ENCODE measurements around the gene DNAI2.

DNAI2 gene, protein sequence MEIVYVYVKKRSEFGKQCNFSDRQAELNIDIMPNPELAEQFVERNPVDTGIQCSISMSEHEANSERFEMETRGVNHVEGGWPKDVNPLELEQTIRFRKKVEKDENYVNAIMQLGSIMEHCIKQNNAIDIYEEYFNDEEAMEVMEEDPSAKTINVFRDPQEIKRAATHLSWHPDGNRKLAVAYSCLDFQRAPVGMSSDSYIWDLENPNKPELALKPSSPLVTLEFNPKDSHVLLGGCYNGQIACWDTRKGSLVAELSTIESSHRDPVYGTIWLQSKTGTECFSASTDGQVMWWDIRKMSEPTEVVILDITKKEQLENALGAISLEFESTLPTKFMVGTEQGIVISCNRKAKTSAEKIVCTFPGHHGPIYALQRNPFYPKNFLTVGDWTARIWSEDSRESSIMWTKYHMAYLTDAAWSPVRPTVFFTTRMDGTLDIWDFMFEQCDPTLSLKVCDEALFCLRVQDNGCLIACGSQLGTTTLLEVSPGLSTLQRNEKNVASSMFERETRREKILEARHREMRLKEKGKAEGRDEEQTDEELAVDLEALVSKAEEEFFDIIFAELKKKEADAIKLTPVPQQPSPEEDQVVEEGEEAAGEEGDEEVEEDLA
- long read RNA-seq, donor 1, result 0 reads
- long read RNA-seq, donor 2, result 0 reads
- long read RNA-seq, donor 3, result 0 reads
- long read RNA-seq, donor 4, result 0 reads
- long read RNA-seq, donor 5, result 0 reads
- long read RNA-seq, donor 6, result 0 reads
- long read RNA-seq, donor 7, result 0 reads
- long read RNA-seq, donor 8, result 0 reads

DNA sequence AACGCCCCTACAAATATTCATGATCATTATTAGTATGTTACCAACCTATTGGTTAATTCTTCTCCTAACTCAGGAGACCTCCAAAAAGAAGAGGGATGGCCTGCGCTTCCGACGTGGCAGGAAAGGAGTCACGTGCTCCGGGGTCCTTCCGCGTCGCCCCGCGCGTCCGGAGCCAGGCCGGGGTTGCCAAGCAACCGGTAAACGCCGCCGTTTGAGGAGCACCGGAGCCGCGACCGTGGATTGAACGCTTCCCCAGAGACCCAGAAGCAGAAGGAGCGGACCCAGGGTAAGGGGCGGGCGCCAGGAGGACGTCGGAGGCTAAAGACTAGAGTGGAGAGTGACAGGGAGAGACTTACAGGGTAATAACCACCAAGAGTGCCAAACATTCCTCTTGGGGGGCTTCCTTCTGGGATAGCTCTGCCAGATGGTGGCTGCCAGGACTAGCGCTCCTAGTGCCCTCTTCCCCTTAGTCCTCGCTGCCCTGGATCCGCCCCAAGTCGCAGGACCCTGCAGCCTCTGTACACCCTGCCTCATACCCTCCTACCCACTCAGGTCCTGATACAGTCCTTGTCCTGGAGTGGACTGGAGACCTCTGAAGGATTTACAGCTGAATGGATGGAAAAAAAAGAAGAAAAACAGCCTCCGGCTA is at the start of gene DNAI2:
TSS of gene DNAI2 (plus strand) at position 175 of the 649 bp plus-strand sequence. CDS start 7,584 bp downstream, outside the sequence.
- peak; percentile 58 for DNase-seq

DNA sequence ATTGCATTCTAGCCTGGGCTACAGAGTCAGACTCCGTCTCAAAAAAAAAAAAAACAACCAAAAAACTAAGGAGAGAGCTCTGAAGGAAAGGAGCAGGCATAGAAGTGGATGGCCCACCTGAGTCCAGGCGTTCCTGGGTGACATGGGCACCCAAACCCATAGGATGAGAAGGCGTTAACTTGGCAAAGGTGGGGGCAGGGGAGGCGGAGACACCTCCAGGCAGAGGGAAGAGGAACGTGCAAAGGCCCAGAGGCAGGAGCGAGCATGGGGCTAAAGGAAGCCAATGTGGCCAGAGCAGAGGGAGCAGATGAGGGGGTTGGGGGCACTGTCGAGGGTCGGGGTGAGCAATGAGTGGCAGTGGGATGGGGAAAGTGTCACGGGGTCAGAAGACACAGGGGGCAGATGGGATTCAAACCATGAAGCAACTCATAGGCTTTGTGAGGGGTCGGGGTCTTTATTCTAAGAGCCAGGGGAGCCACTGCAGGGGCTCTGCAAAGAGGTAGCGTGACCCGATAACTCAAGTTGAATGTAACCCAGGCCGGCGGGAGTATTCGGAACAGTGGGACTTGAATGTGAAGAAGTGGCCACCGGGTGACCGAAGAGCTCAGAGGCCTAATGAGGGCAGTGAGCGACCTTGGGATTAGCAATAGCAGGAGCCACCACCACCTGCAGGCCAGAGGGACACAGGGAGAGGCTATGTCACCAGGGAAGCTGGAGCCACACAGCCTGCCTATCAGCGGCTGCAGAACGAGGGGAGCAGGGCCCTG is 48.9 kb upstream of the DNAI2 start:
- no peak for DNase-seq

- DNase-seq, result no peak
These were observed 47.8 kb upstream of the DNAI2 start for GRCh38 chr17:74226252-74226651.

DNA sequence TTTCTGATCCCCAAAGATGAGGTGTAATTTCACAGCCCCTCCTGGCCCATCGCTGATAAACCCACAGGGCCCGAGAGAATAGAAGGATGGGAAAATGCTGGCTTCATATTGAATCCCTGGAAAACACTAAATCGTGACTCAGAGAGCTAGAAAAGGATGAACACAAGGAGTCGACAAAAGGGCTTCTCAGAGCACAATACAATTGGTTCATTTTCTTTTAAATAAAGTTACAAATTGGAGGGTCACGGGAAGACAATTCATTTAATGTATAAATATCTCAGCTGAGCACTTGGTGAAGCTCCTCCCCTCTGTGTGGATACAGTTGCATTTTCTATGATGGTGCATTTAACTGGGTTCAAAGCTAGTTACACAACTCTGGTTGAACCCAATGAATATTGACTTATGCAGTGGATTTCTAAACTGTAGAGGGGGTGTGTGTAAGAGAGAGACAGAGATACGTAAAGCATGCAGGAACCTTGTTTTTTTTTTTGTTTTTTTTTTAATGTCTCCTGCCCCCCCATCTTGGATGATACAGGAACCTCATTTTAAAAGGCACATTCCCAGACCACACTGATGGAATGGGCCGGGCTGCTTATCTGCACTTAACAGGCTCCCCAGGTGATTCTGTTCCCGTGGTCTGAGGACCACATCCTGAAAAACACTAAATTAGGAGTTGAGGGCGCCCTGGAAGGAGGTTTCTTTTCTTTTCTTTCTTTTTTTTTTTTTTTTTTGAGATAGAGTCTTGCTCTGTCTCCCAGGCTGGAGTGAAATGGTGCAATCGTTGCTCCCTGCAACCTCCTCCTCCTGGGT is 46.6 kb upstream of the DNAI2 start:
- DNase-seq, result no peak

DNA sequence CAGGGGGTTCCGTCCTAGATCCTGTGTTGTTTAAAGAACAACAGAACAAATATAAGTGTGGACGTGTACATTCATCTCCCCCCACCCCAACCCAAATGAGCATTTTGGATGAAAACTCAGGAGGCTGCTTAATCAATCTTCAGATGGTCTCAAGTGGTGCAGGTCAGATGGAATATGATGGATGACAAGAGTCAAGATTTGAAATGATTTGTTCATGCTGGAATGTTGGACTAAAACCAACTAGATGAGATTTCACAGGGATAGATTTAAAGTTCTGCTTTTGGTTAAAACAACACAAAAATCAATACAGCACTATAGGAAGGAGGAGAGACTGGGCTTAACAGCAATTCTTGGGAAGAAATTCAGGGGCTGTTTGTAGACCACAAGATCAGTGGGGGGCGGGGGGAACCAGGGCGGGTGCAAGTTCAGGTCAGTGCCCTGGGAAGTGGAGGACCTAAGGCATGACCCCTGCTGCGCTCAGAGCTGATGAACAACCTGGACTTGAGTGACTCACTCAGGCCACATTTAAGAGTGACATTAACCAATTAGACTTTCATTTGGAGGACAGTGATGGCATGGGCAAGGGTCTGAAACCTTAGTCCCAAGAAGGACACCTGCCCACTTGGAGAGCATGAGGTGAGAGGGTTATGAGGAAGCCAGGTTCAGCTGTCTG is 45.6 kb upstream of the DNAI2 start:
- no peak for DNase-seq

DNA sequence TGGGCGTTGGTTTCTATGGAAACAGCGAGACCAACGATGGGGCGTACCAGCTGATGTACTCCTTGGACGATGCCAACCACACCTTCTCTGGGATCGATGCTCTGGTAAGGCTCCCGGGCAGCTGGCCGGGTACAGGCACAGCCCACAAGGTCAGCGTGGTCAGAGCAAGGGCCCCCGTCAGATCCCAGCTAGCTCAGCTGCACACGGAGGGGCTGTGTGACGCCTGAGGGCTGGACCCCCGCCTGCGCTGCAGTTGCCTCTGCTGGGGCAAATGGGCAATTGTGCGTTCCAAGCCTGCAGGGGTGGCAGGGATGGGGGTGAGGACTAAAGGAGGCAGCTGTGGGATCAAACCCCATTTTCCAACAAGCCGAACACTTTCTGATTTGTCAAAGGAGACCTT is 43.1 kb upstream of the DNAI2 start:
- DNase-seq, result no peak

DNA sequence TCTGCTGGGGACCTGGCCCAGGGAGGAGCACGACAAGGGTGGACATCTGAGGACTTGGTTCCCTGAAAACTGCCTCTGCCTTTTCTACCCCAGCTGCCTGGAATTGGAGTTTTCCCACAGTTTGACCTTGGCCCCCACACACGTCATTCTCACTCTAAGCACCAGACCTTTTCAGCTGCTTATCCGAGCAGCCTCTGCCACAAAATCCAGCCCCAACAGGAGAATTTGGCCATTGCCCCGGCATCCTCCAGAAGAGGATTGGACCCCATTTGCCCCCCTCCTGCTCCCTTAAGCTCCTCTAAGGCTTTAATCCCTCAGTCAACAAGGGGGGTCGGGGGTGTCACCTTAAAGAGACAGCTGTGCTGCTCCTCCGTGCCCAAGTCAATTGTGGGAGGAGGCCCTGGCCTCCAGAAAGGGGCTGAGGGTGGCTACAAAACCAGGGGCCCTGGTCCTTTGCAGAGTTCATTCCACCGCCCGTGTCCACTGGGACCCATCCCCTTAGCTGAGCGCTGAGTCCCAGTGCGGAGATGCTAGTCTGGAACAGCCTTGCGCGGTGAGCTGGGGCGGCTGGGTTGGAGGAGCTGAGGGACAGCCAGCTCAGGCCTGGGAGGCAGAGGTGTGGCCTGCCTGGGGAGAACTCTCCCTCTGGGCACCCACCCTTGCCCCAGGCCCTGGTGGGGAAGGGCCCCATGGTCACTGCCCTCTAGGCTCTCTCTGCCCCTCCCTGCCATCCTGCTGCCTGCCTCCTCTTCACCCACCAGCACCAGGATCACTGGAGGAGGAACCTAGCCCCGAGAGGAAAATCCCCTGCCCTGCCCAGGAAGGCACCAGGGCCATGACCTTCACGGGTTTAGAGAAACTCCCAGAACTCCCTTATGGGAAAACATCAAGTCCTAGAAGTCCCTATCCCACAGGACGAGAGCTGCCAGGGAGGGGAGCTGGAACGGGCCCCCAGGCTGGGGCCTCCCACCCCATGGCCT is 41.8 kb upstream of the DNAI2 start:
- DNase-seq, result no peak

DNA sequence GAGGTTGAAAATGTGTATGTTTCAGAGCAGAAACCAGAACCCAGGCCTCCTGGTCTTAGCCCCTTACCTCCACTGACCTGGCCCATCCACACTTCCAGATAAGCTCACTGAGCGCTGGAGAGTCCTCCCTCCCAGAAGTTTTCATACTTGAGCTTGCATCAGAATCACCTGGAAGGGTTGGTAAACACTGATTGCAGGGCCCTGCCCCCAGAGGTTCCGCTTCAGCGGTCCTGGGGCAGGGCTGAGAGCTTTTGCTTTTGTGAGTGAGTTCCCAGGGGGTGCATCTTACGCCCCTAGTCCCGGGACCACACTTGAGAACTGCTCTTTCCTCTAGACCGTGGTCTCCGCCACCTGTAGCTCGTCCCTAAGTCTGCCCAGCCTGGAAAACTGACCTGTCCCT is 40.1 kb upstream of the DNAI2 start:
- DNase-seq, result no peak

- no peak for DNase-seq
These were observed 39.5 kb upstream of the DNAI2 start for GRCh38 chr17:74234486-74234885.

DNA sequence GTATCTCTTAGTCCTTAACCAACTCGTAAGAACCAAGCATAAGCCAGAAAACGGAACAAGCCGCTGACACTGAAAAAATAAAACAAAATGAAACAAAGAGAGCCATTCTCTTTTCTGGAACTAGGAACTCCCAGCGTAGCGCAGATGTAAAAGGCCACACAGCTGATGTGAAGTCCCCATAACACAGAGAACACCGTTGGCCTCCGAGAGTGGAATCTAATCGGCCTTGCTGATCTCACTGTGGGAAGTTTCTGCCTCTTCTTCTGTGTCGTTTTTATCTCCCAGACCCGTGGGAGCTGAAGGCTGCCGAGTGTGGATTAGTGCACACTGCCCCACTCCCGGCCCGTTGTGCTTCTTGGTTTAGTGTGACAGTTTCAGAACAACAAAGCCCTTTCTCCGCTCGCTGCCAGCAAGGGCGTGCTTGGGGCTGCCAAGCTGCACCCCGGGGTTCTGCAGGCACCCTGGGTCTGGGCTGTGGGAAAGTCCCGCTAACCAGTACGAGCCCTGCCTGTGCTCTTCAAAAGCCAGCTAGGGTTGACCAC is 38.9 kb upstream of the DNAI2 start:
- no peak for DNase-seq

- no peak for DNase-seq
These were observed 38.1 kb upstream of the DNAI2 start for GRCh38 chr17:74235911-74236371.

GRCh38 chr17:74237321-74237720 is 36.7 kb upstream of the DNAI2 start:
- DNase-seq, result no peak

DNA sequence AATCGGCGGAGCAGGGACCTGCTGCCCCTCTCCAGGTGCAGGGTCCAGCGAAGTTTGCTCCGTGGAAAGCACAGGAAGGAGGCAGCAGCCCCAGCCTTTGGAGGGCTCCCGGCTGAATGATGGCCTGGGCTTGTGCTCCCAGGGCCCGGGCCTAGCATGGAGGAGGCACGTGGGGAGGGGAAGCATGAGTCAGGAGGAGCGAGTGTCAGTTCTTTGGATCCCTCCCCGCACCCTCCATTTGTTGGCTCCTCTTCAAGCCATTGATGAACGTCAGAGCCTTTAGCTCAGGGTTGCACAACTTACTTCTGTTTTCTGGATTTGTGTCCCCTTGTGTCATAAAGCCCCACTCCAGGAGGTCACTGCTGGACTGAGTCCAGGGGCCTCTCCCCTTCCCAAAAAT is 34.9 kb upstream of the DNAI2 start:
- DNase-seq, result no peak

- peak; percentile 37 for DNase-seq
These were observed 33.3 kb upstream of the DNAI2 start for GRCh38 chr17:74240618-74241205.

GRCh38 chr17:74241431-74241830 is 32.6 kb upstream of the DNAI2 start:
- no peak for DNase-seq

- DNase-seq, result no peak
These were observed 32.2 kb upstream of the DNAI2 start for GRCh38 chr17:74241847-74242246.

DNA sequence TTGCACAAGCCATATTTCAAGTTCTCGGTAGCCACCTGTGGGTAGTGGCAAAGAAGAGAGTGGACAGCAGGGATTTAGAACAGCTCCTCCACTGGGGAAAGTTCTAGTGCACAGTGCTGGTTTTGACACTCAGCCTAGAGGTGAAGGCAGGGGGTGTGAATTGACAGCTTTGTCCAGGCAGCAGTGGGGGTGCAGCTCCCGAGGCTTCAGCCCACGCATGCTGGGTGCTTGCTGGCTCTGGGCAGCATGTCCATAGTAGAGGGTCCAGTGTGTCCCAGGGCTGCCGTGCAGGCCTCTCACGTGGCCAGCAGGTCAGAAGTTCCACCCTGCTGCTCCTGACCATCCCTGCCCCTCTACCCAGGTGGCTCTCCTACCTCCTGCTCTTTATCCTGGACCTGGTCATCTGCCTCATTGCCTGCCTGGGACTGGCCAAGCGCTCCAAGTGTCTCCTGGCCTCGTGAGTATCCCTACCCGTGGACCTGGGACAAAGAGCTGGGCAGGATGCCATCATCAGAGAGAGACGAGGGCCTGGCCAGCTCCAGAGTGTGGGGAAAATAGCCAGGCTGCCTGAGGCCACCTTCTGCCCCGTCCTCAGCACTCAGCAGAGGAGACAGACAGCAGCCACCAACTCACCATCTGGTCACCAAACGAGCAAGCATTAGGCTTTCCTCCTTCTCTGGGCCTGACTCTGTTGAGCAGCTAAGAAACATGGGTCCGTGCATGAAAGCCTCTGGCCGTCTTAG is 30.9 kb upstream of the DNAI2 start:
- DNase-seq, result no peak

- no peak for DNase-seq
These were observed 29.9 kb upstream of the DNAI2 start for GRCh38 chr17:74244128-74244527.

Measured in right kidney (tissue), 9 donors.